ENCODE measurements around the gene AQP12B. TPM values are rescaled to one million over a fixed set of nuclear protein-coding genes. Genes with fewer than 3 reads are reported as not detected.
A peak's percentile ranks its signal among the peaks of the same experiment; 100 is the strongest.
"Not testable (repeated sequence)": the region's sequence is repeated elsewhere in the genome, so short reads cannot be mapped to it uniquely, and the experiment has no call there.

Gene AQP12B
- total RNA-seq, 1 donor from 2014 or later = 0.96 TPM

- not testable (repeated sequence) for DNase-seq (ENCODE audit: low spot score)
Observed at GRCh38 chr2:240683980-240684728, 1.5 kb upstream of the AQP12B start.

- not testable (repeated sequence) for DNase-seq (ENCODE audit: low spot score)
Observed at GRCh38 chr2:240683329-240683979, 769 bp upstream of the AQP12B start.

GRCh38 chr2:240680185-240680584, 2.5 kb downstream of the AQP12B start:
- DNase-seq (ENCODE audit: low spot score) = not testable (repeated sequence)

- DNase-seq (ENCODE audit: low spot score) = not testable (repeated sequence)
Observed at GRCh38 chr2:240678909-240679308, 3.8 kb downstream of the AQP12B start.

- not testable (repeated sequence) for DNase-seq (ENCODE audit: low spot score)
Observed at GRCh38 chr2:240678043-240678442, 4.6 kb downstream of the AQP12B start.

- DNase-seq (ENCODE audit: low spot score) = not testable (repeated sequence)
Observed at GRCh38 chr2:240675345-240675744, 7.3 kb downstream of the AQP12B start.

GRCh38 chr2:240674461-240675184, 8.1 kb downstream of the AQP12B start:
- peak; percentile 14 for DNase-seq (ENCODE audit: low spot score)

GRCh38 chr2:240672701-240673190, 9.9 kb downstream of the AQP12B start:
- no peak for DNase-seq (ENCODE audit: low spot score)

GRCh38 chr2:240672076-240672700, 10.5 kb downstream of the AQP12B start:
- DNase-seq (ENCODE audit: low spot score) = no peak

GRCh38 chr2:240670950-240671349, 11.7 kb downstream of the AQP12B start:
- no peak for DNase-seq (ENCODE audit: low spot score)

GRCh38 chr2:240670402-240670801, 12.3 kb downstream of the AQP12B start:
- DNase-seq (ENCODE audit: low spot score) = no peak

- DNase-seq (ENCODE audit: low spot score) = no peak
Observed at GRCh38 chr2:240664622-240665021, 18.1 kb downstream of the AQP12B start.

- no peak for DNase-seq (ENCODE audit: low spot score)
Observed at GRCh38 chr2:240663546-240664190, 19.0 kb downstream of the AQP12B start.

GRCh38 chr2:240662681-240663080, 20.0 kb downstream of the AQP12B start:
- no peak for DNase-seq (ENCODE audit: low spot score)

GRCh38 chr2:240659883-240660282, 22.8 kb downstream of the AQP12B start:
- DNase-seq (ENCODE audit: low spot score) = not testable (repeated sequence)

GRCh38 chr2:240655931-240656886, 26.5 kb downstream of the AQP12B start:
- no peak for DNase-seq (ENCODE audit: low spot score)

GRCh38 chr2:240651185-240651584, 31.5 kb downstream of the AQP12B start:
- no peak for DNase-seq (ENCODE audit: low spot score)

- DNase-seq (ENCODE audit: low spot score) = no peak
Observed at GRCh38 chr2:240650254-240650965, 32.3 kb downstream of the AQP12B start.

- DNase-seq (ENCODE audit: low spot score) = no peak
Observed at GRCh38 chr2:240649331-240649730, 33.4 kb downstream of the AQP12B start.

All from umbilical cord (tissue), 2 donors.